SK-N-SH treated with all-trans-retinoic acid at 6 μM for 48 hours (cell line): ENCODE results near the gene JARID2.

Experiments used
- ATAC-seq: fragments of 200-7000 bp; cut with Tn5 transposase; 3 replicates; pipeline ENCODE4 v1.9.1; 2020; ENCODE audit warnings: mild to moderate bottlenecking, moderate library complexity
- BACH2 ChIP-seq: fragments of 250-450 bp; sonication (Bioruptor Pico); IDR thresholded peaks from 2 replicates; pipeline ENCODE4 v1.9.0; 2021; ENCODE audit warnings: mild to moderate bottlenecking, borderline replicate concordance
- CSDC2 ChIP-seq: fragments of 250-450 bp; sonication (Bioruptor Pico); IDR thresholded peaks from 2 replicates; pipeline ENCODE4 v1.5.0; 2020; ENCODE audit warnings: mild to moderate bottlenecking, moderate library complexity
- ESRRG ChIP-seq: fragments of 250-450 bp; sonication (Bioruptor Pico); IDR thresholded peaks from 2 replicates; pipeline ENCODE4 v1.6.1; 2021; ENCODE audit warnings: mild to moderate bottlenecking
- GLIS3 ChIP-seq: fragments of 250-450 bp; sonication (Bioruptor Pico); IDR thresholded peaks from 2 replicates; pipeline ENCODE4 v1.5.0; 2020; ENCODE audit warnings: mild to moderate bottlenecking, moderate library complexity
- ISL1 ChIP-seq: fragments of 250-450 bp; sonication (Bioruptor Pico); IDR thresholded peaks from 2 replicates; pipeline ENCODE4 v2.1.2; 2022; ENCODE audit warnings: mild to moderate bottlenecking, moderate library complexity
- OSR1 ChIP-seq: fragments of 250-450 bp; sonication (Bioruptor Pico); IDR thresholded peaks from 2 replicates; pipeline ENCODE4 v1.8.0; 2022; ENCODE audit warnings: moderate library complexity, mild to moderate bottlenecking, inconsistent platforms
- PPARA ChIP-seq: fragments of 250-450 bp; sonication (Bioruptor Pico); IDR thresholded peaks from 2 replicates; pipeline ENCODE4 v1.5.0; 2020; ENCODE audit warnings: mild to moderate bottlenecking, borderline replicate concordance
- RARB ChIP-seq: fragments of 250-450 bp; sonication (Bioruptor Pico); IDR thresholded peaks from 2 replicates; pipeline ENCODE4 v1.8.0; 2021; ENCODE audit warnings: mild to moderate bottlenecking, moderate library complexity
- TCF4 ChIP-seq: fragments of 250-450 bp; sonication (Bioruptor Pico); IDR thresholded peaks from 2 replicates; pipeline ENCODE4 v1.8.0; 2021; ENCODE audit warnings: mild to moderate bottlenecking, moderate library complexity, borderline replicate concordance
- TOX ChIP-seq: fragments of 250-450 bp; sonication (Bioruptor Pico); IDR thresholded peaks from 2 replicates; pipeline ENCODE4 v1.8.0; 2021; ENCODE audit warnings: mild to moderate bottlenecking, moderate library complexity, borderline replicate concordance
- ZC3H10 ChIP-seq: fragments of 250-450 bp; sonication (Bioruptor Pico); IDR thresholded peaks from 2 replicates; pipeline ENCODE4 v1.5.1; 2021; ENCODE audit warnings: mild to moderate bottlenecking, moderate library complexity
- ZFP3 ChIP-seq: fragments of 250-450 bp; sonication (Bioruptor Pico); IDR thresholded peaks from 2 replicates; pipeline ENCODE4 v1.5.0; 2020; ENCODE audit warnings: mild to moderate bottlenecking, moderate library complexity
- ZNF565 ChIP-seq: fragments of 450-650 bp; formaldehyde crosslinking; conservative IDR thresholded peaks from 2 replicates; pipeline ENCODE4 v1.5.0; 2020; ENCODE audit warnings: low read depth, mild to moderate bottlenecking, moderate library complexity
- TF ChIP-seq, protein P1 (sequence below): fragments of 250-450 bp; sonication (Bioruptor Pico); IDR thresholded peaks from 2 replicates; pipeline ENCODE4 v1.8.0; 2020; ENCODE audit warnings: mild to moderate bottlenecking, moderate library complexity, borderline replicate concordance
- TF ChIP-seq, protein P2 (sequence below): fragments of 250-450 bp; sonication (Bioruptor Pico); IDR thresholded peaks from 2 replicates; pipeline ENCODE4 v1.5.1; 2021; ENCODE audit warnings: mild to moderate bottlenecking, moderate library complexity
- TF ChIP-seq, protein P3 (sequence below): fragments of 250-450 bp; sonication (Bioruptor Pico); IDR thresholded peaks from 2 replicates; pipeline ENCODE4 v1.5.1; 2020; ENCODE audit warnings: low read depth, mild to moderate bottlenecking, moderate library complexity
- TF ChIP-seq, protein P4 (sequence below): fragments of 250-450 bp; sonication (Bioruptor Pico); IDR thresholded peaks from 2 replicates; pipeline ENCODE4 v1.5.0; 2020; ENCODE audit warnings: mild to moderate bottlenecking, moderate library complexity
- TF ChIP-seq, protein P5 (sequence below): fragments of 250-450 bp; sonication (Bioruptor Pico); IDR thresholded peaks from 2 replicates; pipeline ENCODE4 v1.8.0; 2021; ENCODE audit warnings: low read depth, mild to moderate bottlenecking, moderate library complexity, borderline replicate concordance

JARID2 gene

DNA sequence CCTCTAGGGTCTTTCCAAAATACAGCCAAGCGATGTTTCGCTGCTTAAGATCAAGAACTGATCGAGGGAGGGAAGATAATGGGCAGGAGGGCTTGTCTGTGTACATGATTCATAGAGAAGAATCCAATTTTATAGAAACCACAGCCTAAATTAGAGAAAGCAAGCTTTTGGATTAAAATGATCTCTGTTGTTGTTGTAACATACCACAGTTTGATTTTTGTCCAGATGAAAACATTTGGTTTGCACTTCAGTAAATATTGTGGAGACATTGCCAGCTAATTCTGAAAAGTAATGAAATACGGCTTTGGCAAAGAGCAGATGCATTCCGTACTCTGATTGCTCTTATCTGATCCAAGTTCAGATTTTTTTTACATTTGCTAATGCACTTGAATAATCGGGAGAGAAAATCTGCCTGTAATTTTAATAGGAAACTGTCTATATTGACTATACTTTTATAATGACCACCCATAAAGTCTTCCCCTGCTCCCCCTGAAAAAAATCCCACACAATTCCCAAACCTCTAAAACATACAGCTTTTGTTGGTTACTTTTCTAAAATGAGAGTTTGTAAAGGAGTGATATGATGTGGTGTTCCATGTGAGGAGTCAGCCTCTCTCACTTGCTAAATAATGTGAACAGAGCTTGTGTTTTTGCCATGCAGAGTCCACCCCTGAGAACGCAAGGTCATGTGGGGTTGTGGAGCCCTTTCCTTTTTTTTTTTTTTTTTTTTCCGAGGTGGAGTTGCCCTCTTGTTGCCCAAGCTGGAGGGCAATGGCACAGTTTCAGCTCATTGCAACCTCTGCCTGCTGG is 217.1 kb downstream of the JARID2 start:
- ATAC-seq: peak; percentile 89
- no peak for TF ChIP-seq ZC3H10 (CRISPR knock-in tag)
- TF ChIP-seq CSDC2 (CRISPR knock-in tag): no peak
- TF ChIP-seq, protein P1, sequence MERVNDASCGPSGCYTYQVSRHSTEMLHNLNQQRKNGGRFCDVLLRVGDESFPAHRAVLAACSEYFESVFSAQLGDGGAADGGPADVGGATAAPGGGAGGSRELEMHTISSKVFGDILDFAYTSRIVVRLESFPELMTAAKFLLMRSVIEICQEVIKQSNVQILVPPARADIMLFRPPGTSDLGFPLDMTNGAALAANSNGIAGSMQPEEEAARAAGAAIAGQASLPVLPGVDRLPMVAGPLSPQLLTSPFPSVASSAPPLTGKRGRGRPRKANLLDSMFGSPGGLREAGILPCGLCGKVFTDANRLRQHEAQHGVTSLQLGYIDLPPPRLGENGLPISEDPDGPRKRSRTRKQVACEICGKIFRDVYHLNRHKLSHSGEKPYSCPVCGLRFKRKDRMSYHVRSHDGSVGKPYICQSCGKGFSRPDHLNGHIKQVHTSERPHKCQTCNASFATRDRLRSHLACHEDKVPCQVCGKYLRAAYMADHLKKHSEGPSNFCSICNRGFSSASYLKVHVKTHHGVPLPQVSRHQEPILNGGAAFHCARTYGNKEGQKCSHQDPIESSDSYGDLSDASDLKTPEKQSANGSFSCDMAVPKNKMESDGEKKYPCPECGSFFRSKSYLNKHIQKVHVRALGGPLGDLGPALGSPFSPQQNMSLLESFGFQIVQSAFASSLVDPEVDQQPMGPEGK (CRISPR knock-in tag): no peak; the same call in 1 of the 2 replicates
- no peak for TF ChIP-seq OSR1 (CRISPR knock-in tag)
- TF ChIP-seq ISL1 (CRISPR knock-in tag): peak; percentile 91
- TF ChIP-seq GLIS3 (CRISPR knock-in tag): no peak
- TF ChIP-seq TCF4 (CRISPR knock-in tag): peak; percentile 67
- TF ChIP-seq, protein P2, sequence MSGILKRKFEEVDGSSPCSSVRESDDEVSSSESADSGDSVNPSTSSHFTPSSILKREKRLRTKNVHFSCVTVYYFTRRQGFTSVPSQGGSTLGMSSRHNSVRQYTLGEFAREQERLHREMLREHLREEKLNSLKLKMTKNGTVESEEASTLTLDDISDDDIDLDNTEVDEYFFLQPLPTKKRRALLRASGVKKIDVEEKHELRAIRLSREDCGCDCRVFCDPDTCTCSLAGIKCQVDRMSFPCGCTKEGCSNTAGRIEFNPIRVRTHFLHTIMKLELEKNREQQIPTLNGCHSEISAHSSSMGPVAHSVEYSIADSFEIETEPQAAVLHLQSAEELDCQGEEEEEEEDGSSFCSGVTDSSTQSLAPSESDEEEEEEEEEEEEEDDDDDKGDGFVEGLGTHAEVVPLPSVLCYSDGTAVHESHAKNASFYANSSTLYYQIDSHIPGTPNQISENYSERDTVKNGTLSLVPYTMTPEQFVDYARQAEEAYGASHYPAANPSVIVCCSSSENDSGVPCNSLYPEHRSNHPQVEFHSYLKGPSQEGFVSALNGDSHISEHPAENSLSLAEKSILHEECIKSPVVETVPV (CRISPR knock-in tag): no peak
- TF ChIP-seq, protein P3, sequence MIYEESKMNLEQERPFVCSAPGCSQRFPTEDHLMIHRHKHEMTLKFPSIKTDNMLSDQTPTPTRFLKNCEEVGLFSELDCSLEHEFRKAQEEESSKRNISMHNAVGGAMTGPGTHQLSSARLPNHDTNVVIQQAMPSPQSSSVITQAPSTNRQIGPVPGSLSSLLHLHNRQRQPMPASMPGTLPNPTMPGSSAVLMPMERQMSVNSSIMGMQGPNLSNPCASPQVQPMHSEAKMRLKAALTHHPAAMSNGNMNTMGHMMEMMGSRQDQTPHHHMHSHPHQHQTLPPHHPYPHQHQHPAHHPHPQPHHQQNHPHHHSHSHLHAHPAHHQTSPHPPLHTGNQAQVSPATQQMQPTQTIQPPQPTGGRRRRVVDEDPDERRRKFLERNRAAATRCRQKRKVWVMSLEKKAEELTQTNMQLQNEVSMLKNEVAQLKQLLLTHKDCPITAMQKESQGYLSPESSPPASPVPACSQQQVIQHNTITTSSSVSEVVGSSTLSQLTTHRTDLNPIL (CRISPR knock-in tag): 0 out of 2 replicates have a peak, but pooled peaks have one; percentile 22
- no peak for TF ChIP-seq RARB (CRISPR knock-in tag)
- no peak for TF ChIP-seq ESRRG
- TF ChIP-seq, protein P4, sequence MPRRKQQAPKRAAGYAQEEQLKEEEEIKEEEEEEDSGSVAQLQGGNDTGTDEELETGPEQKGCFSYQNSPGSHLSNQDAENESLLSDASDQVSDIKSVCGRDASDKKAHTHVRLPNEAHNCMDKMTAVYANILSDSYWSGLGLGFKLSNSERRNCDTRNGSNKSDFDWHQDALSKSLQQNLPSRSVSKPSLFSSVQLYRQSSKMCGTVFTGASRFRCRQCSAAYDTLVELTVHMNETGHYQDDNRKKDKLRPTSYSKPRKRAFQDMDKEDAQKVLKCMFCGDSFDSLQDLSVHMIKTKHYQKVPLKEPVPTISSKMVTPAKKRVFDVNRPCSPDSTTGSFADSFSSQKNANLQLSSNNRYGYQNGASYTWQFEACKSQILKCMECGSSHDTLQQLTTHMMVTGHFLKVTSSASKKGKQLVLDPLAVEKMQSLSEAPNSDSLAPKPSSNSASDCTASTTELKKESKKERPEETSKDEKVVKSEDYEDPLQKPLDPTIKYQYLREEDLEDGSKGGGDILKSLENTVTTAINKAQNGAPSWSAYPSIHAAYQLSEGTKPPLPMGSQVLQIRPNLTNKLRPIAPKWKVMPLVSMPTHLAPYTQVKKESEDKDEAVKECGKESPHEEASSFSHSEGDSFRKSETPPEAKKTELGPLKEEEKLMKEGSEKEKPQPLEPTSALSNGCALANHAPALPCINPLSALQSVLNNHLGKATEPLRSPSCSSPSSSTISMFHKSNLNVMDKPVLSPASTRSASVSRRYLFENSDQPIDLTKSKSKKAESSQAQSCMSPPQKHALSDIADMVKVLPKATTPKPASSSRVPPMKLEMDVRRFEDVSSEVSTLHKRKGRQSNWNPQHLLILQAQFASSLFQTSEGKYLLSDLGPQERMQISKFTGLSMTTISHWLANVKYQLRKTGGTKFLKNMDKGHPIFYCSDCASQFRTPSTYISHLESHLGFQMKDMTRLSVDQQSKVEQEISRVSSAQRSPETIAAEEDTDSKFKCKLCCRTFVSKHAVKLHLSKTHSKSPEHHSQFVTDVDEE (CRISPR knock-in tag): no peak; the same call in 1 of the 2 replicates

DNA sequence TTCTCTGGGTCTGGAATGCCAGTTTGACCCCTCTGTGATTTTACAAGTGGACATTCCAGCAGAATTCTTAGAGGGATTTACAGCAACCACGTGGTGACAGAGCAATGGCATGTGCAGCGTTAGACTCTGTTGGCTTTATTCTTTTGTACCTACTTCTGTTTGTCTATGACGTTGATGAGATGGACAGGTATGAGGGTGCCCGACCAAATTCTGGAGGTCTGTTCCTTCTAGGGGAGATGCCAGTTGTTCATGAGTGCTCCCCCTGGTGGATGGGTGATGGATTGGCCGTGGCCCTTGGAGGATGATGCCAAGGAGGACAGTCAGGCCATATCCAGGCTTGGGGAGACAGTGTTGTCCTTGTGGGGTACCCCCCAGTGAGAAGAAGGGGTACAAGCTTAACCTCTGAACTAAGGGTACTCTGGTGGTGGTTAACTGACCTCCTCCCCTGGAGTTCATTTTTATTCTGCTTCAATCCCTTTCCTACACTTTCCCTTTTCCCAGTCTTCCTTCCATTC is 218.4 kb downstream of the JARID2 start:
- no peak for TF ChIP-seq TOX (CRISPR knock-in tag)
- no peak for TF ChIP-seq ISL1 (CRISPR knock-in tag)
- no peak for TF ChIP-seq GLIS3 (CRISPR knock-in tag)
- TF ChIP-seq ZNF565 (CRISPR knock-in tag): no peak
- ATAC-seq: no peak; the same call in 2 of the 3 replicates

DNA sequence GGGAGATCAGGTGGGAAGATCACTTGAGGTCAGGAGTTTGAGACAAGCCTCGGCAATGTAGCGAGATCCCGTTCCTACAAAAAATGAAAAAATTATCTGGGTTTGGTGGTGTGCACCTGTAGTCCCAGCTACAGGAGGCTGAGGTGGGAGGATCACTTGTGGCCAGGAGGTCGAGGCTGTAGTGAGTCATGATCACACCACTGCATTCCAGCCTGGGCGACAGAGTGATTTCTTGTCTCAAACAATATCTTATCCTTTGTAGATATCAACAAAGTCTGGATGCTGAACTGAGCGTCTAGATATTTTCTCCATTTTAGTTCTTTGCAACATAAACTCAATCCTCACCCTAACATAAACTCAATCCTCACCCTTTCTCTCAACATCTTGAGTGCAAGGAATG is 219.3 kb downstream of the JARID2 start:
- no peak for TF ChIP-seq BACH2 (CRISPR knock-in tag)
- TF ChIP-seq, protein P5, sequence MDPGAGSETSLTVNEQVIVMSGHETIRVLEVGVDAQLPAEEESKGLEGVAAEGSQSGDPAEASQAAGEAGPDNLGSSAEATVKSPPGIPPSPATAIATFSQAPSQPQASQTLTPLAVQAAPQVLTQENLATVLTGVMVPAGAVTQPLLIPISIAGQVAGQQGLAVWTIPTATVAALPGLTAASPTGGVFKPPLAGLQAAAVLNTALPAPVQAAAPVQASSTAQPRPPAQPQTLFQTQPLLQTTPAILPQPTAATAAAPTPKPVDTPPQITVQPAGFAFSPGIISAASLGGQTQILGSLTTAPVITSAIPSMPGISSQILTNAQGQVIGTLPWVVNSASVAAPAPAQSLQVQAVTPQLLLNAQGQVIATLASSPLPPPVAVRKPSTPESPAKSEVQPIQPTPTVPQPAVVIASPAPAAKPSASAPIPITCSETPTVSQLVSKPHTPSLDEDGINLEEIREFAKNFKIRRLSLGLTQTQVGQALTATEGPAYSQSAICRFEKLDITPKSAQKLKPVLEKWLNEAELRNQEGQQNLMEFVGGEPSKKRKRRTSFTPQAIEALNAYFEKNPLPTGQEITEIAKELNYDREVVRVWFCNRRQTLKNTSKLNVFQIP (CRISPR knock-in tag): no peak
- no peak for TF ChIP-seq RARB (CRISPR knock-in tag)
- TF ChIP-seq PPARA (CRISPR knock-in tag): no peak
- no peak for TF ChIP-seq ZFP3 (CRISPR knock-in tag)
- ATAC-seq: no peak
